Measurements from ENCODE around the gene INSM2.
A peak's percentile ranks its signal among the peaks of the same experiment; 100 is the strongest.

INSM2 gene, protein sequence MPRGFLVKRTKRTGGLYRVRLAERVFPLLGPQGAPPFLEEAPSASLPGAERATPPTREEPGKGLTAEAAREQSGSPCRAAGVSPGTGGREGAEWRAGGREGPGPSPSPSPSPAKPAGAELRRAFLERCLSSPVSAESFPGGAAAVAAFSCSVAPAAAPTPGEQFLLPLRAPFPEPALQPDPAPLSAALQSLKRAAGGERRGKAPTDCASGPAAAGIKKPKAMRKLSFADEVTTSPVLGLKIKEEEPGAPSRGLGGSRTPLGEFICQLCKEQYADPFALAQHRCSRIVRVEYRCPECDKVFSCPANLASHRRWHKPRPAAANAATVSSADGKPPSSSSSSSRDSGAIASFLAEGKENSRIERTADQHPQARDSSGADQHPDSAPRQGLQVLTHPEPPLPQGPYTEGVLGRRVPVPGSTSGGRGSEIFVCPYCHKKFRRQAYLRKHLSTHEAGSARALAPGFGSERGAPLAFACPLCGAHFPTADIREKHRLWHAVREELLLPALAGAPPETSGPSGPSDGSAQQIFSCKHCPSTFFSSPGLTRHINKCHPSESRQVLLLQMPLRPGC

DNA sequence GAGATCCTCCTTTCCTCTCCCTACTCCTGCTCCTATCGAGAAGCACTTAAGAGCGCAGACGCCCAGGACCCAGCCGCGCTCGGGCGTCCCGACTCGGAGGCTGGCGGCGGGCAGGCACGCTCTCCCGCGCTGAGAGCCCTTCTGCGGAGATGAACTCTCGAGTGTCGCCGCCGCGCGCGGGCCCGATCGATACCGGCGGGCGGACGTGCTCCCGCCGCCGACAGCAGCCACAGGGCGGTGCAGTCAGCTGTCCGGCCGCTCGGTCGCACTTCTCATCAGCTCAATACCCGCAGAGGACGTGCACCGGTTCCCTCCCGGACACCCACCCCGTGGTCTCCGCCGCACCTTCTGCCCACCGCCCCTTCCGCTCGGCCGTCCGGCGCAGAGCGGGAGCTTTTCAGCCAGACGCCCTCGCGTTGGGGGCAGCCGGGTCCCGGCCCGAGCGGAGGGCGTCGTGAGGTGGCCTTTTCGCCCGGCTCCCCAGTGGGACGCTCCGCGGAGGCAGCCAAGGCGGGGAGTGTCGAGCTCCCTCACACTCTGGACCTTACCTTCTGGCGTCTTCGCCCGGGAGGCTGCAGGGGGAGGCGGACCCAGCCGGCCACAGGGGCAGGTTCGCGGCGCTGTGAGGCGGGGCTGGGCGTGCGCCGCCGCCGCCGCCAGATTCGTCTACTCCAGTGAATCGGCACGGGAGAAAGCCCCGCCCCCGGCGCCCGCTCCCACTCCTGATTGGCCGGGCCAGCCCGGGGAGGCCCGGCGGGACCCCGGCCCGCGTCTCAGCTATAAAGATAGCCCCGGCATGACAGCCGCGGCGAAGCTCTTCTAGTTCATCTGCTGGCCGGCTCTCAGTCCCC is at the start of gene INSM2:
TSS of gene INSM2 (plus strand) at position 808 of the 851 bp plus-strand sequence. CDS start 89 bp downstream, outside the sequence.
- TF ChIP-seq GATA2 (IDR thresholded peaks at IDR 0.05; ENCODE audit: low read depth, low read length): peak; percentile 7; the same call in 1 of the 2 replicates
- TF ChIP-seq GATA3 (IDR thresholded peaks at IDR 0.05; ENCODE audit: low read depth, low read length): no peak

DNA sequence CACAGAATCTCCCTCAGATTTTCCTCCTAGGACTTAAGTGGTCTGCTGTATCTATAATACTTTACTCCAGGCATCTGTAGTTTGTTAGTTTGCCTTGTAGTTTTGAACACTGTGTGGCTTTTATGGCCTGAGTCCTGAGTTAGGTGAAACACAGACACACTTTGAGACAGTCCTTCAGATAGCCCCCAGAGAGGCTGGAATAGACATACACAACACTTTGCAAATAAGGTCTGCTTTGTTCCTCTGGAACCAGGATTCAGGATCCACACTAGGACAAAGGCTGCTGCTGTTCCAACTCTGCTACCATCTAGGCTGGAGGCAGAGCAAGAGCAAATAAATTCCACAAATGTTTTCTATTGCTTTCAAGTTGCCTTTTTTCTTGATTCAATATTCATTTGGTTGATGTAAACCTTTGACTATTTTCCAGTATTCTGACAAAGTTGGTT is 41.4 kb upstream of the INSM2 start:
- no peak for TF ChIP-seq GATA3 (IDR thresholded peaks at IDR 0.05; ENCODE audit: low read depth, low read length)
- no peak for TF ChIP-seq GATA2 (IDR thresholded peaks at IDR 0.05; ENCODE audit: low read depth, low read length)

DNA sequence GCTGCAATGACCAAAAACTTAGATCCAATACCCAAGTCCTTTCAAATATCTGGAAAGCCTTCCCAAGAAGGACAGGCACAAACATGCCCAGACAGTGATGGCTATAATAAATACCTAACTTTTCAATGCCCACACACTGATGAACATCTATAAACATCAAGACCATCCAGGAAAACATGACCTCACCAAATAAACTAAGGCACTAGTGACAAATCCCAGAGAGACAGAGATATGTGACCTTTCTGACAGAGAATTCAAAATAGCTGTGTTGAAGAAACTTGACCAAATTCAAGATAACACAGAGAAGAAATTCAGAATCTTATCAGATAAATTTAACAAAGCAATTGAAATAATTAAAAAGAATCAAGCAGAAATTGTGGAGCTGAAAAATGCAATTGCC is 38.7 kb upstream of the INSM2 start:
- TF ChIP-seq GATA3 (IDR thresholded peaks at IDR 0.05; ENCODE audit: low read depth, low read length) (no peak), GATA2 (IDR thresholded peaks at IDR 0.05; ENCODE audit: low read depth, low read length) (no peak)

DNA sequence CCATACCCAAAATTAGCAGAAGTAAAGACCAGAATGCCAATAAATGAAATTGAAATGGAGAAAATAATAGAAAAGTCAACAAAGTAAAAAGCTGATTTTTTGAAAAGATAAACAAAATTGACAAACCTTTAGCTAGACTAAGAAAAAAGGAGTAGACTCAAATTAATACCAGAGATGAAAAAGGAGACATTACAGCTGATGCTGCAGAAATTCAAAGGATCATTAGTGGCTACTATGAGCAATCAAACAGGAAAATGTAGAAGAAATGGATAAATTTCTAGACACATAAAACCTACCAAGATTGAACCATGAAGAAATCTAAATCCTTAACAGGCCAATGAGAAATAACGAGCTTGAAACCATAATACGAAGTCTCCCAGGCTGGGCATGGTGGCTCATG is 34.8 kb upstream of the INSM2 start:
- TF ChIP-seq GATA2 (IDR thresholded peaks at IDR 0.05; ENCODE audit: low read depth, low read length): no peak
- TF ChIP-seq GATA3 (IDR thresholded peaks at IDR 0.05; ENCODE audit: low read depth, low read length): no peak

DNA sequence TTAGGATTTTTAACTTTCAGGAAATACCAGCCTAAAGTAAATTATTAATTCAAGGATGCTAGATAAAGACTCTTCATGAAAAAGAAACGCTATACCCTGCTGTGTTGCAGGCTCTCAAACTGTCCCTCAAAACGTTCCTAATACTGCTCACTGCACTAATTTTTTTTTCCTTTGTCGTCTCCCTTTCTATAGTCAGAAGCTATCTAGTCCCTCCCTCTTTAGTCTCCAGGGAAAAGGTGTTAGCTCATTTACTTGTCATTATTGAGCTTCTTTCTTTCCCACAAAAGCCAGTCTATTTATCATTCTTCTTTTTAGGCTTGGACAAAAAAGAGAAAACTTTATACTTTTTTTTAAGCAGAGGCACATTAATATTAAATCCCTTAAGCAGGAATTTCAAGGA is 30.3 kb upstream of the INSM2 start:
- TF ChIP-seq GATA3 (IDR thresholded peaks at IDR 0.05; ENCODE audit: low read depth, low read length): no peak
- TF ChIP-seq GATA2 (IDR thresholded peaks at IDR 0.05; ENCODE audit: low read depth, low read length): no peak

DNA sequence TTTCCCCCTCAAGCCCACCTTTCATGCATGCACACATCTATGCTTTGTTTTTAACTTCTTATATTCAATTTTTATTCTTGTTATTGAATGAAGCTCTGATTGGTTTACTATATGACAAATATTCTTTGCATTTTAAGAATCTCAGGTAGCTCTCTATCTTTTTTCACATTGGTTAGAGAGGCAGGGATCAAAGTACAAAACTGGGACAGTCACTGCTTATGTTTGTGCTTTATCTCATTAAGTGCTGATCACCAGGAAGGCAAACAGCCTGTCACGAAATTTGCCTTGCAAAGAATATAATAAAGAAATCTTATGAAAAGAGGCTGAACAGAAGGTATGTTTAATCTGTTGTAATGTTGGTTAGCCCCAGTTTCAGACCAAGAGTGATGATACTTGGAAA is 29.7 kb upstream of the INSM2 start:
- no peak for TF ChIP-seq GATA3 (IDR thresholded peaks at IDR 0.05; ENCODE audit: low read depth, low read length)
- TF ChIP-seq GATA2 (IDR thresholded peaks at IDR 0.05; ENCODE audit: low read depth, low read length): no peak

DNA sequence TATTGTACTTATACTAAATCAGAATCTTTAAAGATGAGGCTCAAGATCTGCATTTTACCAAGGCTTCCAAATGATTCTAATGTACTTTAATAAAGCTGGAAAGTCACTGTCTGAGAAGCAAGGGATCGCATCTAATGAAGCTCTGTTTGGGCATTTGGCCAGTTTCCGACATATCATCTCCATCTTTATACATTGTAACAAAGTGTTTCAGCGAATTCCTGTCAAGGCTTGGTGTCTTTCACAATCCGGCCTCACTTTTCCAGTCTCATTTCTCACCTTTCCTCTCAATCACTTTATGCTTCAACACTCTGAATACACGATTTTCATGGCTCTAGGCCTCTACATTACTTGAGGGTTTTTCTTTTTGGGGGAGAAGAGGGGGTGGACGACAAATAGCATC is 27.5 kb upstream of the INSM2 start:
- TF ChIP-seq GATA2 (IDR thresholded peaks at IDR 0.05; ENCODE audit: low read depth, low read length) (no peak), GATA3 (IDR thresholded peaks at IDR 0.05; ENCODE audit: low read depth, low read length) (no peak)

DNA sequence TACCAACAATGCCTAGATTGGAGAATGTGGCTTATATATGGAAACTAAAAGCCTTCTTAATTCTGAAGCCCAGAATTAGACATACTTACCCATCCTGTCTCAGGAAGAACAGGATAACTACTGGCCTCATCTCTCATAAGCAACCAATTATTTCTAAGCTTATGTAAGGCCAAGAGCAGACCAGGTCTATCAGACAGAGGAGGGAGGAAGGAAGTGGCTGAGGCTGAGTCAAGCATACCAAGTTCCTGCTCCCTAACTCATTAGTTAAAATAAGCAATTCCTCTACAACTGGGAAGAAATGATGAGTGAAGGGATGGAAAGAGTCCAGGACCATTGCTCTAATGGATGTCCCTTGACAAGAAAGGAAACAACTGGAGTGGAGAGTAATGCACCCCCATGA is 27.0 kb upstream of the INSM2 start:
- no peak for TF ChIP-seq GATA3 (IDR thresholded peaks at IDR 0.05; ENCODE audit: low read depth, low read length)
- no peak for TF ChIP-seq GATA2 (IDR thresholded peaks at IDR 0.05; ENCODE audit: low read depth, low read length)

DNA sequence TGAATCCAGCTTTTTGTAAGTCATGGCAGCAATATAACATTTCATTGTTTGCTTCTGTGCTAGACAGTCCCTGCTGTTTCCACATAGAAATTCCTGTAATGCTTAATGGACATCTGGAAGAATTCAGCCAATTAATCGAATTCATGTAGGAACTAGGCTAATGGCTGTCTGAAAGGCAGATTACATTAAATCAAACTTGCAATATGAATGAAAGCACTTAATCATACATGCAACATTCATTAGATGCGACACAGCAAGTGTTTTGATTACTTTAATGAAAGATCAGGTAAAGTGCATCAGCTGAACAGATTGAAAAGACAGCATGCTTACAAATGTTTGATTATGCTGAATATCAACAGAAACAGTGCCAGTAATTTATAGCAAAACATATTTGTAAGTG is 24.1 kb upstream of the INSM2 start:
- TF ChIP-seq GATA2 (IDR thresholded peaks at IDR 0.05; ENCODE audit: low read depth, low read length): no peak
- TF ChIP-seq GATA3 (IDR thresholded peaks at IDR 0.05; ENCODE audit: low read depth, low read length): no peak

DNA sequence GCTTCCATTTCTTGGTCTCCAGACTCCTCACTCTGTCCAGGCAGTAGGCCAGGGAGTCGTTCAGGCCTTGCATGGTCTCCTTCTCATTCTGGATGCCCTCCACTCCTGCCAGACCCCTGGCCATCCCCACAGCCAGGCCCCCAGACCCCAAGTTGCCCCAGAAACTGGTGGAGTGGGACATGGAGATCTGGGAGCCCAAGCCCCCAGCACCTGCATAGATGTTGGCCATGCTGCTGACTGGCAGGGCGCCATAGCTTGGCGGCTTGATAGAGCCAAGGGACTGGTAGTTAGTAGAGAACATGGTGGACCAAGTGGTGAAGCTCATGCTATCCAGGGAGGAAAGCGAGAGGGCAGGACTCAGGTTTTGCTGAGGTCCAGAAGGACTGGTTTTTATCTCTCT is 21.2 kb upstream of the INSM2 start:
- TF ChIP-seq GATA2 (IDR thresholded peaks at IDR 0.05; ENCODE audit: low read depth, low read length) (no peak), GATA3 (IDR thresholded peaks at IDR 0.05; ENCODE audit: low read depth, low read length) (no peak)

DNA sequence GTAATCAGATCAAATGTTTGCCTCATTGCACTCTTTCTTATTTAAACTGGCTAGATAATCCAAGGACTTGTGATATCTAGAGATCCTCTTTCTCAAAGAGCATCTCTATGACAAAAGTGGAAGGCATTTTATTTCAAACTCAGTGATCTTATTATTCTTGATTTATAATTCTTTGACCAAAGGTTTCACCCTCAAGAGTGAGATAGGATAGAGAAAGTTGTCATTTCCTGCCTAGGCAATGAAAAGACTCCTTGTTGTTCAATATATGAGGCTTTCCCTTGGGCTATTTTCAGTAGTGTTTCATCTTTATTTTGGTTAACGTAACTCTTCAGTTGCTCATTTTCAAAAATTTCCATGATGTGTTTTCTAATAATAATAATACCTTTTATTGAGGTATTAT is 18.0 kb upstream of the INSM2 start:
- no peak for TF ChIP-seq GATA2 (IDR thresholded peaks at IDR 0.05; ENCODE audit: low read depth, low read length)
- TF ChIP-seq GATA3 (IDR thresholded peaks at IDR 0.05; ENCODE audit: low read depth, low read length): no peak

DNA sequence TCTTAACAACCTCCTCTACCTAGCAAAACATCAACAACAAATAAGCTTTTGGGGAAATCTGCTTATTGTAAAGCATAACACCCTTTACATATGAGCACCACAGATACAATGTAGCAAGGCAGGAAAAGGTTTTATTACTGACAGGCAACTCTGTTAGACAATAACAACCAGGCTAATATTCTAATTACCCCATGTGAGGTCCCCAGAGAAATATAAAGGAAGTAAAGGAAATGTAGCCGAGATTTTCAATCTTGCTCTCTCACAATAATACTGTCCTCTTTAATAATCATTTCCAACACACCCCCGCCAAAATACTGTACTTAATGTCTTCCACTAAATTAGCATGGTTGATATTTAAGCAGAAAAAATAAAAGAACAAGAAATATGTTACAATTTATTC is 14.0 kb upstream of the INSM2 start:
- TF ChIP-seq GATA2 (IDR thresholded peaks at IDR 0.05; ENCODE audit: low read depth, low read length) (no peak), GATA3 (IDR thresholded peaks at IDR 0.05; ENCODE audit: low read depth, low read length) (no peak)

DNA sequence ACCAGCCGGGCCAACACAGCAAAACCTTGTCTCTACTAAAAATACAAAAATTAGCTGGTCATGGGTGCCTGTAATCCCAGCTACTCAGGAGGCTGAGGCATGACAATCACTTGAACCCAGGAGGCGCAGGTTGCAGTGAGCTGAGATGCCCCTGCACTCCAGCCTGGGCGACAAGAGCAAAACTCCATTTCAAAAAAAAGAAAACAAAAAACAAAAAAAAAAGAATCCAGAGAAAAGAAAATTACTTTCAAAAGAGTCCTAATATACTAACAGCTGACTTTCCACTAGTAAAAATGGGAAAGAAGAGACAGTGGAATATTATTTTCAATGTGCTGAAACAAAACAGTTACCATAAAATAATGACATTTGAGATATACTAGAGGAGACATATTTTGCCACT is 8.3 kb upstream of the INSM2 start:
- no peak for TF ChIP-seq GATA3 (IDR thresholded peaks at IDR 0.05; ENCODE audit: low read depth, low read length)
- no peak for TF ChIP-seq GATA2 (IDR thresholded peaks at IDR 0.05; ENCODE audit: low read depth, low read length)

DNA sequence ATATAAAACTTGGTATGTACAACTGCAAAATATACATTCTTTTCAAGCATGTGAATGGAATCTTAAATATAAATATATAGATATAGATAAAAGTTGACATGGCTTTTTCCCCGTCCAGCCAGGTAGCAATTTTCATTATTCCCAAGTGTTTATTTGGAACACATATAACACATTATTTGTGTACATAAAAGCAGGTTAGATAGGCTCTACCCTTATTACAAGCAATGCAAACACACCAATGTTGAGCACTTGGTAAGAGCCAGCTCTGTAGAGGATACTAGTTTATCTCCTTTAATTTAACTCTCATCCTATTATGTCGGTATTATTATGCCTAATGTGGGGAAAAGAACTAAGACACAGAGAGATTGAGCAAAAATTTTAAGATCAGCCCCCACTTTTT is 7.0 kb upstream of the INSM2 start:
- TF ChIP-seq GATA3 (IDR thresholded peaks at IDR 0.05; ENCODE audit: low read depth, low read length) (no peak), GATA2 (IDR thresholded peaks at IDR 0.05; ENCODE audit: low read depth, low read length) (no peak)

Measured in SH-SY5Y (cell line).